HUES64 (cell line): ENCODE results near the gene ADAM12.

ENCODE experiments used
- H3K27ac ChIP-seq: 2 replicates; pipeline ENCODE4 v1.7.0; 2013; ENCODE audit warnings: low read depth, low read length, inconsistent platforms
- H3K27me3 ChIP-seq: 2 replicates; pipeline ENCODE4 v1.6.1; 2013; ENCODE audit warnings: mild to moderate bottlenecking, low read length; ENCODE audit not compliant: insufficient read depth
- H3K36me3 ChIP-seq: 2 replicates; pipeline ENCODE4 v1.6.1; 2013; ENCODE audit warnings: mild to moderate bottlenecking, low read length; ENCODE audit not compliant: insufficient read depth
- H3K4me1 ChIP-seq: 2 replicates; pipeline ENCODE4 v1.6.1; 2013; ENCODE audit warnings: mild to moderate bottlenecking, low read length, moderate library complexity; ENCODE audit not compliant: insufficient read depth
- H3K4me3 ChIP-seq: 2 replicates; pipeline ENCODE4 v1.5.1; 2013; ENCODE audit warnings: mild to moderate bottlenecking, low read length, moderate library complexity
- H3K9ac ChIP-seq: 2 replicates; pipeline ENCODE4 v1.6.1; 2013; ENCODE audit warnings: mild to moderate bottlenecking, low read depth, low read length
- H3K9me3 ChIP-seq: 2 replicates; pipeline ENCODE4 v1.6.1; 2013; ENCODE audit warnings: low read depth, low read length; ENCODE audit not compliant: insufficient read depth
- WGBS: fragments of 150-250, 120-280 bp; methylation state at CpG from one replicate; pipeline ENCODE4 v1.1.7; 2013; ENCODE audit warnings: missing lambda C conversion rate; 5-methylcytosine and 5-hydroxymethylcytosine counted together

The ADAM12 gene

DNA sequence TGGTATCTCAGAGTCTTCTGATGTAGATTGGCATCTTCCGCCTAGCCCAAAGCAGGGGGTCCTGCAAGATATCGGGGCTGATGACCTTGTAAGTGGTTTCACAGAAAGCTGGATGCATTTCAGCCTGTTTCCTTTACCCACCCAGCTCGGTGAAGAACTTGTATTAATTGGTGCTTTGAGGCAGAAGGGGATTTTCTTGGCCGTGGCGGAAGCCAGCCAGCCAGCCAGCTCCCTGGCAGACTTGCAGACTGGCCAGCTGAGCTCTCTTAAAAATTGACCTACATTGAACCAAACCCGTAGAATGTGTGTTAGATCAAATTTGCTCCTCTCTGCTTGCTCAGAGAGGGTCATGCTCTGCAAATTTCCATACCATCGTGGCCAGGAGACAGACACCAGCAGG is 218.4 kb downstream of the ADAM12 start:
- WGBS = 92% methylated on average over 7 of the region's 7 CpGs
- no peak overlapping the region for H3K9ac ChIP-seq
- no peaks in the 10 kb centered on the region for H3K9me3 ChIP-seq
- no peak overlapping the region for H3K27ac ChIP-seq
- no peaks in the 10 kb centered on the region for H3K27me3 ChIP-seq
- H3K4me1 ChIP-seq = no peaks in the 10 kb centered on the region
- H3K4me3 ChIP-seq = no peak overlapping the region
- H3K36me3 ChIP-seq = no peaks in the 10 kb centered on the region

DNA sequence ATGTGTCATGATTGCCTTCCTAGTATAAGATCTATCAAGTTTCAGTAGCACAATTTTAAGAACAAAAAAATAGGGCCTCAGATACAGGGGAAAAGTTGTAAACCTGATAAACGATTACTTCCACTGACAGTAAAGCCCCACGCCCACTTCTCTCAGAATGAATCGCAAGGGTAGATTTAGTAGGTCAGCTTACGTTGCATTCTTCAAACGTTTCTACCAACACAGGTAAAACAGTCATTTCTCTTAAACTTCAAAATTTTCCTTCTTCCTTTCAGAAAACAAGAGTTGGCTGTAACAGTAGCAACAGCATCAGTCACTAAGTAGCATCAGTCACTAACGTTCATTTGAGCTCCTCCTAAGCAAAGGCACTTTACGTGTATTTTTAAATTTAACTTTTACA is 221.5 kb downstream of the ADAM12 start:
- Histone ChIP-seq H3K27me3 (no peaks in the 10 kb centered on the region), H3K27ac (no peak overlapping the region), H3K9me3 (no peaks in the 10 kb centered on the region), H3K4me3 (no peak overlapping the region), H3K4me1 (no peaks in the 10 kb centered on the region), H3K9ac (no peak overlapping the region), H3K36me3 (no peaks in the 10 kb centered on the region)
- 91% methylated on average over 6 of the region's 7 CpGs for WGBS

GRCh38 chr10:126165874-126166273 is 222.4 kb downstream of the ADAM12 start:
- Histone ChIP-seq H3K9ac (no peak overlapping the region), H3K4me3 (no peak overlapping the region), H3K27ac (no peak overlapping the region), H3K27me3 (no peaks in the 10 kb centered on the region), H3K9me3 (no peaks in the 10 kb centered on the region), H3K36me3 (no peaks in the 10 kb centered on the region), H3K4me1 (no peaks in the 10 kb centered on the region)
- WGBS = 92% methylated on average over 2 of the region's 2 CpGs

DNA sequence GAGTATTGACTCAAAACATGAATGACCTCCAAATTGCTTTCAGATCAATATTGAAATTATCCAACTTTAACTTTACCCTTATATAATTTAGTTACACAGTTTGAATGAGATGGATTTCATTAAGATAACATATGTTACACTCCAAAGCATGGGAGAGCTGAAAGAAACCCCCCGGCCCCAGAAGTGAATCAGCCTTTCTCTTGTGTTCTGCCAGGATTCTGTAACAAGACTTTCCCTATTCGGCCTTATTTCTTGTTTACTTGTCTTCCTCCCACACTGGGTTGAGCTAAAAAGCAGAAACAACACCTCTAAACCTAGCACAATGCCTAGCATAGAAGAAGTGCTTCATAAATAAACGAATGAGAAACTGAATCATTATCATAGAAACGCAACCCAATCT is 224.8 kb downstream of the ADAM12 start:
- 91% methylated on average over 4 of the region's 4 CpGs for WGBS

DNA sequence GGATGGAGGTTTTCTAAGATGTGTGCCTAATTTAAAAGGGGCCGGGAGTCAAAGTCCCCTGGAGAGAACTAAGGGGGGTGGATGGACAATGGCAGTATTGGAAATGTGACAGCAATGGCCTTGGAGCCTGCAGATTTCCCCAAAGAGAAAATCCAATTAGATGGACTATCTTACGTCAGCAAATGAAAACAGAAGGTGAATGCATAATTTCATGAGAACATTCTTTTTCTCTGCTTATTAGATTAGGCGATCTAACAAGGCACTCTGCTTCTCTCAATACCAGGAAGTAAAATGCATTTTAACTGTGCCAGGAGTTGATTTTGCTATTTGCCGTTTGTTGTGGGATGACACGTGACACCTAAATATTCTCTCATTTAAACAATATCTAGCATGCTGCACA is 226.6 kb downstream of the ADAM12 start:
- Histone ChIP-seq H3K9me3 (no peaks in the 10 kb centered on the region), H3K4me3 (no peak overlapping the region), H3K36me3 (no peaks in the 10 kb centered on the region), H3K9ac (no peak overlapping the region), H3K4me1 (peaks cover 11% of the 10 kb centered on the region), H3K27me3 (no peaks in the 10 kb centered on the region), H3K27ac (no peak overlapping the region)
- 95% methylated on average over 5 of the region's 5 CpGs for WGBS

More for the DNA sequence above, 224.8 kb downstream of the ADAM12 start:
- H3K4me3 ChIP-seq = no peak overlapping the region
- no peaks in the 10 kb centered on the region for H3K27me3 ChIP-seq
- H3K36me3 ChIP-seq = no peaks in the 10 kb centered on the region
- no peak overlapping the region for H3K9ac ChIP-seq
- H3K9me3 ChIP-seq = no peaks in the 10 kb centered on the region
- H3K4me1 ChIP-seq = 0 out of 2 replicates have a peak, but pooled peaks cover 3% of the 10 kb centered on the region
- H3K27ac ChIP-seq = no peak overlapping the region

DNA sequence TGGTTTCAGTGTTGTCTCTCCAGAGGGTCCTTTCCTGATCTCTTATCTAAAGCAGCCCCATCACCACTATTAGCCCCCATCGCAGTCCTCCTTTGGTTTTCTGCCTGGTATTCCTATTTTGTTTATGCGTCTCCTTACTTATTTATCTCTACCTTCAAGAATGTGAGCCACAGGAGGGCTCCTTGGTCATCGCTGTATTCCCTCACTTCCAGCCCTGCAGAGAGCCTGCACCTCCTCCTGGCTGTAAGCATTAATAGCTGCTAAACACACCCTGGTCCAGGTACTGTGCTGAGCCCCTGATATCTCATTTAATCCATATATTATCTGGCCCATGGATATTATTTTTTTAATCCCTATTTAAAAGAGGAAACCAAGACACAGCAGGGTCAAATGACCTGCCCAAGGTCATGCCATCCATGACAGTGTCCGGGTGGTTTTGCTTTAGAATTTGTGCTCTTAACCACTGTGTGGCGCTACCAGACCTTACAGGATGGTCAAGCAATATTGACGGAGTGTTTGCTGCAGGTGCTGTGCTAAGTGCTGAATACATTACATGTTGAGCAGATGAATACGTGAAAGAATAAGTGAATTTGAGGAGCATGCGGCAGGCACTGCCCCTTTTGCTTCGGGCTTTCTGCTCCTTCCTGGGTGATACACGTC is 227.2 kb downstream of the ADAM12 start:
- Histone ChIP-seq H3K9me3 (no peaks in the 10 kb centered on the region), H3K4me1 (peaks cover 17% of the 10 kb centered on the region), H3K4me3 (no peak overlapping the region), H3K9ac (no peak overlapping the region), H3K27ac (no peak overlapping the region), H3K36me3 (no peaks in the 10 kb centered on the region), H3K27me3 (no peaks in the 10 kb centered on the region)
- 64% methylated on average over 10 of the region's 10 CpGs for WGBS

- peaks cover 23% of the 10 kb centered on the region for H3K4me1 ChIP-seq
- H3K36me3 ChIP-seq = no peaks in the 10 kb centered on the region
- no peak overlapping the region for H3K9ac ChIP-seq
- H3K4me3 ChIP-seq = no peak overlapping the region
- H3K9me3 ChIP-seq = no peaks in the 10 kb centered on the region
- H3K27ac ChIP-seq = no peak overlapping the region
- 82% methylated on average over 5 of the region's 5 CpGs for WGBS
- no peaks in the 10 kb centered on the region for H3K27me3 ChIP-seq
Measured at GRCh38 chr10:126160571-126160970, 227.7 kb downstream of the ADAM12 start.

- Histone ChIP-seq H3K4me1 (peaks cover 45% of the 10 kb centered on the region), H3K9ac (no peak overlapping the region), H3K36me3 (no peaks in the 10 kb centered on the region), H3K9me3 (no peaks in the 10 kb centered on the region), H3K27ac (no peak overlapping the region), H3K27me3 (no peaks in the 10 kb centered on the region), H3K4me3 (no peak overlapping the region)
- 85% methylated on average over 20 of the region's 20 CpGs for WGBS
Measured at GRCh38 chr10:126158133-126158892, 230.0 kb downstream of the ADAM12 start.

GRCh38 chr10:126157189-126157588 is 231.1 kb downstream of the ADAM12 start:
- no peak overlapping the region for H3K27ac ChIP-seq
- no peaks in the 10 kb centered on the region for H3K27me3 ChIP-seq
- H3K9me3 ChIP-seq = no peaks in the 10 kb centered on the region
- no peaks in the 10 kb centered on the region for H3K36me3 ChIP-seq
- 76% methylated on average over 4 of the region's 5 CpGs for WGBS
- H3K4me1 ChIP-seq = peaks cover 56% of the 10 kb centered on the region
- H3K4me3 ChIP-seq = no peak overlapping the region
- H3K9ac ChIP-seq = no peak overlapping the region

DNA sequence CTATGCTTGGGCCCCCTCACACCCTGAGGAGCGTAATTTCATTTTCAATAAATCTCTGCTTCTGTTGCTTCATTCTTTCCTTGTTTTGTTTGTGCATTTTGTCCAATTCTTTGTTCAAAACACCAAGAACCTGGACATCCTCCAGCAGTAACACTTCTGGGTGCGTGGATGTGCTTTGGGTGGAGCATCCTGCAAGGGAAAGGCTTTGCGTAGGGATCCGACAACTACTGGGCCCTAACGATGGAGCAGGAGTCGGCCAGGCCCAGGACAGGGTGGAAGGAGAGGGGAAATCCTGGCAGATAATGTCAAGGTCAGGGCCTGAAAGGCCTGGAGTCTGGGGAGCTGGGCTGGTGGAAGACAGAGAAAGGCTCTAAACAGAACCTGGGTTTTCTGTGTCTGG is 231.8 kb downstream of the ADAM12 start:
- Histone ChIP-seq H3K9ac (no peak overlapping the region), H3K27ac (no peak overlapping the region), H3K4me3 (no peak overlapping the region), H3K9me3 (no peaks in the 10 kb centered on the region; the same call in 1 of the 2 replicates), H3K4me1 (peaks cover 59% of the 10 kb centered on the region), H3K36me3 (no peaks in the 10 kb centered on the region), H3K27me3 (no peaks in the 10 kb centered on the region)
- 87% methylated on average over 6 of the region's 6 CpGs for WGBS

DNA sequence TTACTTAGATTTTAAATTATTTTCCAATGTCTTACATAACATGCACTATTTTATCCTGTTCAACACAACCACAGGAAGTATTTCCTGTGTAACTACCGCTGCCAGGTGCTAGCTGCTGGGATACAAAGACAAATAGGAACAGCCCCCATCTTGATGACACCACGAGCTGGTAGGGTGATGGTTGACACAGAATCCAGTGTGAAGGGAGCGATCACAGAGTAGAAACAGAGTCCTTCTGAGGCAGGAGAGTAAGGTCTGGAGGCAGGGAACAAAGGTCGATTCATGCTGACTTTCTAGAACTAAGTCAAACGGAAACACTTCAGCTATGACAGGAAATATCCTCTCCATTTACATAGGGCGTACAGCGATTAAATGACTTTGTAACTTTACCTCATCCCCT is 232.3 kb downstream of the ADAM12 start:
- Histone ChIP-seq H3K4me3 (no peak overlapping the region), H3K27ac (no peak overlapping the region), H3K27me3 (no peaks in the 10 kb centered on the region), H3K9ac (no peak overlapping the region), H3K4me1 (peaks cover 59% of the 10 kb centered on the region), H3K9me3 (peaks cover 4% of the 10 kb centered on the region; the same call in 1 of the 2 replicates), H3K36me3 (peaks cover under 1% of the 10 kb centered on the region; the same call in 1 of the 2 replicates)
- 91% methylated on average over 7 of the region's 7 CpGs for WGBS
